ENCODE measurements around the gene MYO18B.

The MYO18B gene

GRCh38 chr22:25829808-25830777 lies 88.1 kb downstream of the MYO18B start:
- DNase-seq, result no peak

- DNase-seq, result no peak
These were observed 91.1 kb downstream of the MYO18B start for GRCh38 chr22:25833091-25833490.

GRCh38 chr22:25833676-25834075 lies 91.7 kb downstream of the MYO18B start:
- no peak for DNase-seq

GRCh38 chr22:25834490-25834889 lies 92.5 kb downstream of the MYO18B start:
- no peak for DNase-seq

- no peak for DNase-seq
These were observed 93.4 kb downstream of the MYO18B start for GRCh38 chr22:25835348-25835747.

GRCh38 chr22:25837288-25837900 lies 95.4 kb downstream of the MYO18B start:
- no peak for DNase-seq

- no peak for DNase-seq
These were observed 97.2 kb downstream of the MYO18B start for GRCh38 chr22:25838960-25839741.

GRCh38 chr22:25839755-25840154 lies 97.8 kb downstream of the MYO18B start:
- no peak for DNase-seq

GRCh38 chr22:25840167-25840566 lies 98.2 kb downstream of the MYO18B start:
- DNase-seq, result no peak

- DNase-seq, result no peak
These were observed 98.9 kb downstream of the MYO18B start for GRCh38 chr22:25840891-25841290.

- DNase-seq, result no peak
These were observed 99.8 kb downstream of the MYO18B start for GRCh38 chr22:25841775-25842174.

GRCh38 chr22:25843660-25844405 lies 101.8 kb downstream of the MYO18B start:
- DNase-seq, result no peak

GRCh38 chr22:25844601-25845000 lies 102.6 kb downstream of the MYO18B start:
- DNase-seq, result no peak

GRCh38 chr22:25845985-25846745 lies 104.2 kb downstream of the MYO18B start:
- no peak for DNase-seq

- DNase-seq, result no peak
These were observed 105.5 kb downstream of the MYO18B start for GRCh38 chr22:25847451-25847850.

GRCh38 chr22:25848954-25849353 lies 107.0 kb downstream of the MYO18B start:
- no peak for DNase-seq

GRCh38 chr22:25849522-25849921 lies 107.5 kb downstream of the MYO18B start:
- no peak for DNase-seq

- no peak for DNase-seq
These were observed 110.2 kb downstream of the MYO18B start for GRCh38 chr22:25852223-25852622.

GRCh38 chr22:25853078-25853477 lies 111.1 kb downstream of the MYO18B start:
- DNase-seq, result no peak

GRCh38 chr22:25853501-25854284 lies 111.7 kb downstream of the MYO18B start:
- DNase-seq, result no peak

- DNase-seq, result no peak
These were observed 127.8 kb downstream of the MYO18B start for GRCh38 chr22:25869771-25870170.

All from stimulated activated CD4-positive, alpha-beta T cell treated with anti-CD3 and anti-CD28 coated beads, Interleukin-4, amount 100 ng/mL, for 4 hours (primary cell).